Mesendoderm (in vitro differentiated cells): ENCODE data around the gene HOXA7.

Experiments
- DNase-seq: peaks from one replicate; pipeline ENCODE4 v3.0.0; 2013
- H2AK5ac ChIP-seq: 2 replicates; pipeline ENCODE4 v1.6.1; 2013; ENCODE audit warnings: low read length, inconsistent platforms
- H2BK120ac ChIP-seq: 2 replicates; pipeline ENCODE4 v1.6.1; 2013; ENCODE audit warnings: low read depth, mild to moderate bottlenecking, low read length, moderate library complexity, mixed read lengths
- H2BK15ac ChIP-seq: replicated peaks from 2 replicates; pipeline ENCODE4 v1.6.1; 2013; ENCODE audit warnings: low read depth, mild to moderate bottlenecking, moderate library complexity
- H2BK5ac ChIP-seq: 2 replicates; pipeline ENCODE4 v1.6.1; 2013; ENCODE audit warnings: low read length, inconsistent platforms
- H3K18ac ChIP-seq: 2 replicates; pipeline ENCODE4 v1.6.1; 2013; ENCODE audit warnings: mild to moderate bottlenecking, low read length, mixed read lengths
- H3K23ac ChIP-seq: one replicate; pipeline ENCODE4 v1.6.1; 2013; ENCODE audit warnings: low read length
- H3K27ac ChIP-seq: 2 replicates; pipeline ENCODE4 v1.5.1; 2013; ENCODE audit warnings: low read depth, mild to moderate bottlenecking, inconsistent platforms, low read length, moderate library complexity
- H3K27me3 ChIP-seq: 2 replicates; pipeline ENCODE4 v1.6.1; 2013; ENCODE audit warnings: low read length, control low read depth, mild to moderate bottlenecking, inconsistent platforms; ENCODE audit not compliant: insufficient read depth, poor library complexity
- H3K36me3 ChIP-seq: 2 replicates; pipeline ENCODE4 v1.6.1; 2013; ENCODE audit warnings: low read length, inconsistent platforms; ENCODE audit not compliant: control insufficient read depth, insufficient read depth
- H3K4ac ChIP-seq: one replicate; pipeline ENCODE4 v1.6.1; 2013; ENCODE audit warnings: low read depth, mild to moderate bottlenecking, low read length, moderate library complexity
- H3K4me1 ChIP-seq: 2 replicates; pipeline ENCODE4 v1.6.1; 2013; ENCODE audit warnings: low read depth, low read length, inconsistent platforms; ENCODE audit not compliant: control insufficient read depth
- H3K4me2 ChIP-seq: 2 replicates; pipeline ENCODE4 v1.6.1; 2013; ENCODE audit warnings: low read length
- H3K4me3 ChIP-seq: 2 replicates; pipeline ENCODE4 v1.5.1; 2013; ENCODE audit warnings: mild to moderate bottlenecking, low read length
- H3K56ac ChIP-seq: one replicate; pipeline ENCODE4 v1.6.1; 2013; ENCODE audit warnings: low read length
- H3K79me1 ChIP-seq: 2 replicates; pipeline ENCODE4 v1.6.1; 2013; ENCODE audit warnings: low read length, inconsistent platforms
- H3K79me2 ChIP-seq: 2 replicates; pipeline ENCODE4 v1.6.1; 2013; ENCODE audit warnings: mild to moderate bottlenecking, low read length; ENCODE audit not compliant: control insufficient read depth, insufficient read depth
- H3K9ac ChIP-seq: 2 replicates; pipeline ENCODE4 v1.6.1; 2013; ENCODE audit warnings: low read length, inconsistent platforms
- H4K5ac ChIP-seq: one replicate; pipeline ENCODE4 v1.6.1; 2013; ENCODE audit warnings: low read length
- H4K8ac ChIP-seq: one replicate; pipeline ENCODE4 v1.6.1; 2013; ENCODE audit warnings: low read depth, mild to moderate bottlenecking, control low read depth, low read length, moderate library complexity
- WGBS: extraction: QIAGEN DNeasy Blood & Tissue Kit; methylation state at CpG from one replicate; pipeline ENCODE4 v1.1.7; 2013; ENCODE audit warnings: low lambda C conversion rate, missing lambda C conversion rate; ENCODE audit not compliant: insufficient coverage; ENCODE audit errors: extremely low coverage; 5-methylcytosine and 5-hydroxymethylcytosine counted together

The HOXA7 gene

DNA sequence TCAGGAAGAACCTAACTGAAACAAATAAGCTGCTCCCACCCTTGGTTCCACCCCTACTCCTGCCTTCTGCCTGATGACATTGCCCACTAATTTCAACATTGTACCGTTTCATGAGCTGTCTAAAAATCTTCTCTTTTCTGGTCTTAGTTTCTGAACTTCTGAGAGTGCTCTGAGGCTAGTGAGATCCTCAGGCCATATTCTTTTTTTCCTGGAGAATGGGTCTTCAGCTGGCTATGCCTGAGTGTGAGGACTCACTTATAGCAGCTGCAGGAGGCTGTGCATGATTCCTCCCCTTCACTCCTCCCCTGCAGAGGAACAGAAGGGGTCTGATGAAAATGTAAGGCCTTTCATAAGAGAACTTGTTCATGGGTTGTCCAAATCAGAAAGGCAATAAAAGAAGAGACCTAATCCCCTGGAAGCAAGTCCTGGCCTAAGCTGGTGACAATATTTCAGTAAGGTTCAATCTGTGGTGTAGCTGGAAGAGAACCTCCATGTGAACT lies 37.0 kb downstream of the HOXA7 start:
- peaks cover 95% of the 10 kb centered on the region for H3K27me3 ChIP-seq
- no peak overlapping the region for H3K4me3 ChIP-seq
- no peak overlapping the region for H2BK15ac ChIP-seq
- no peak overlapping the region for H4K8ac ChIP-seq
- no peak overlapping the region for H2AK5ac ChIP-seq
- H3K36me3 ChIP-seq = no peaks in the 10 kb centered on the region
- H3K4me1 ChIP-seq = no peaks in the 10 kb centered on the region
- H2BK120ac ChIP-seq = no peak overlapping the region
- no peak overlapping the region for H4K5ac ChIP-seq
- no peak overlapping the region for H2BK5ac ChIP-seq
- H3K79me2 ChIP-seq = no peaks in the 10 kb centered on the region
- no peak overlapping the region for H3K4ac ChIP-seq
- no peak overlapping the region for H3K56ac ChIP-seq
- no peak overlapping the region for H3K4me2 ChIP-seq
- no peak overlapping the region for H3K23ac ChIP-seq
- H3K79me1 ChIP-seq = no peaks in the 10 kb centered on the region
- no peak for DNase-seq
- WGBS = no CpG with 5 or more reads among the region's 1 CpG
- H3K9ac ChIP-seq = no peak overlapping the region
- no peak overlapping the region for H3K18ac ChIP-seq
- no peak overlapping the region for H3K27ac ChIP-seq

DNA sequence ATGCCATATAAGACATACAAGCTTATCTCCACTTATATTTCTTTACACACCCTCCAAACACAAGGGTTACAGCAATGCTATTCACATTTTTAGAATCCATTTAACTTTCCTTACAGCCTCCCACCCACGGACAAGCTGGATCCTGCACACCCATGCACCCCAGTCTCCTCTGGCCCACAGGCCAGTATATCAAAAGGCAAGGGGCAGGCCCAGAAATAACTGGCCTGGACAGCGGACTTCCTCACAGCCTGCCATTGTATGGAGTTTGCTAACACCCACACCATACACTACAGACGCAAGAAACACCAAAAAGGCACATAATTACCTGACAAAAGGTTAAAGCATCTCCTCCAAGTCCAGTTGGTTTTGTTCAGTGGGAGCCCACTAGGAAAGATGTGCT lies 37.9 kb downstream of the HOXA7 start:
- no peak overlapping the region for H3K23ac ChIP-seq
- peaks cover 91% of the 10 kb centered on the region for H3K27me3 ChIP-seq
- H3K4ac ChIP-seq = no peak overlapping the region
- no peak overlapping the region for H3K4me3 ChIP-seq
- H2BK5ac ChIP-seq = no peak overlapping the region
- no peak overlapping the region for H3K27ac ChIP-seq
- no peak overlapping the region for H2BK15ac ChIP-seq
- H3K9ac ChIP-seq = no peak overlapping the region
- no peaks in the 10 kb centered on the region for H3K4me1 ChIP-seq
- H3K56ac ChIP-seq = no peak overlapping the region
- H2AK5ac ChIP-seq = no peak overlapping the region
- H4K5ac ChIP-seq = no peak overlapping the region
- DNase-seq = no peak
- no CpG with 5 or more reads among the region's 3 CpGs for WGBS
- no peaks in the 10 kb centered on the region for H3K79me1 ChIP-seq
- no peak overlapping the region for H4K8ac ChIP-seq
- H3K79me2 ChIP-seq = no peaks in the 10 kb centered on the region
- H2BK120ac ChIP-seq = no peak overlapping the region
- H3K18ac ChIP-seq = no peak overlapping the region
- H3K4me2 ChIP-seq = no peak overlapping the region
- no peaks in the 10 kb centered on the region for H3K36me3 ChIP-seq

DNA sequence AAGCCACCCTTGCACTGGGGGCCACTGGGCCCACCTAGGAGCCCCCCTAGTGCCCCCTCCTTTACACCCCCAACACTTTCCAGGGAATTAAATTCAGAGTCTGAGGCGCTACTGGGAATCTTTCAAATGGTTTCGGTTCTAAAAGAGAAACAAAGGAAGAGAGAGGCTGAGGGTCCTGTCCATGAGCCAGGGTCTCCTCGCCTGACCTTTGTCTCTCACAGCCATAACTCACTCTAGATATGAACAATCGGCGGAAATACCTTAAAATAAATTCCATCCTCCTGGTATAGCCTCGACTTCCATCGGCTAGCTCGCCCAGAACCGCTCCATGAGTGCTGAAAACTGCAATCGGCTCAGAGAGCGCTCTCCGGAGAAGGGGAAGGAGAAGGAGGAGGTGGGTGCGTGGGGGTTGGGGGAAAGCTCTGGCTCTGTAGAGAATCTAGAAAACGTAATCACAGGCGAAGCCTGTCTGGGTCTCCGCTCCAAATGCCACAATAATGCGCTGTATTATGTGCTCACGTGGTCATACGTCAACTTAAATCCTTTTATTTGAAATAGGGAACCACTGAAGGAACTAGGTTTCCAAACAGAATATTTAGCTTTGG lies 38.5 kb downstream of the HOXA7 start:
- Histone ChIP-seq H3K9ac (no peak overlapping the region), H2BK5ac (no peak overlapping the region), H3K4me2 (no peak overlapping the region), H3K56ac (no peak overlapping the region), H3K4me3 (no peak overlapping the region), H4K5ac (no peak overlapping the region), H3K23ac (no peak overlapping the region), H3K79me2 (no peaks in the 10 kb centered on the region), H2BK15ac (no peak overlapping the region), H3K4me1 (no peaks in the 10 kb centered on the region), H4K8ac (no peak overlapping the region), H3K27me3 (peaks cover 90% of the 10 kb centered on the region), H3K79me1 (no peaks in the 10 kb centered on the region), H3K18ac (no peak overlapping the region), H2AK5ac (no peak overlapping the region), H2BK120ac (no peak overlapping the region), H3K4ac (no peak overlapping the region), H3K36me3 (no peaks in the 10 kb centered on the region), H3K27ac (no peak overlapping the region)
- no CpG with 5 or more reads among the region's 19 CpGs for whole genome bisulfite sequencing
- no peak for DNase-seq

DNA sequence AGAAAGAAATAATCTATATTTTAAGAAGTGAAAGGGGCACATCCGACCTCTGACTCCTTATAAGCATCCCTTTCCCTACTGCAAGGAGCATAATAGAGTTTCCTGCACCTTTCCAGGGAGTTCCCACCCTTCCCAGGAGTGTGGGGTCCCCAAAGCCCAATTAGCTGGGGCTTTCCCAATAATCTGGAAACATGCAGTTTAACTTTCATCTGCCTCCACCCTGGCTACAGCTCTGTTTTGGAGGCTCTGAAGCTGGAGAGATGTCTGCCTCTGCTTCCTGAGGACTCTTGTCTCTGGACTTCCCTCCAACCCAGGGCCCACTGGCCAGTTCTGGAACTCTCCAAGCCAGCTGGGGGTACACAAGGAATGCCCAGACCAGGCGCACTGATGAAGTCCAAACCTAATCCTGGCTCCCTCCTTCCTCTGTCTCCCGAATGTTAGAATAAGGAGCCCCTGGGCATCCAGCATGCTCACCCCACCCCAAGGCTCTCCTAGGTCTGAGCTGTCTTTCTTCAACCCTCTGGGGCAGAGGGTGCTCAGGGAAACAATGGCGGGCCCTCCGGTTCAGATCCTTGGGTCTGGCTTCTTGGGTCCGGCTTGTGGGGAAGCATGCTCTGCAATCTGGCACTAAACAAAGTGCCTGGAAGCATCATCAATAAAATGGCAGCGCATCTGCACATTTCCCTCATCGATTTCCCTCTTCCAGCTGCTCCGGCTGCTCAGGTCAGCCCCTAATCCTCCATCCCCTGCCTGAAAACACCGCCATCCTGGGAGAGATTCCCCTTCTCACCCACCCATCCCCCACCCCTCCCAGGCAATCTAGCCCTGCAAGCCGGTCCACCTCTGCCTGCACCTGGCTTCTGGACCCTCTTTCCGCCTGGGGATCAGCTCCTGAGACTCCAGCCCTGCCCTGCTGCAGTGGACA lies 39.3 kb downstream of the HOXA7 start:
- H3K18ac ChIP-seq = no peak overlapping the region
- no peak overlapping the region for H2AK5ac ChIP-seq
- H3K4me1 ChIP-seq = no peaks in the 10 kb centered on the region
- no peak overlapping the region for H3K4ac ChIP-seq
- no peaks in the 10 kb centered on the region for H3K79me1 ChIP-seq
- no peak for DNase-seq
- no peak overlapping the region for H2BK120ac ChIP-seq
- H3K36me3 ChIP-seq = no peaks in the 10 kb centered on the region
- H2BK15ac ChIP-seq = no peak overlapping the region
- H3K27ac ChIP-seq = no peak overlapping the region
- no peak overlapping the region for H4K8ac ChIP-seq
- H3K9ac ChIP-seq = no peak overlapping the region
- H3K23ac ChIP-seq = no peak overlapping the region
- no CpG with 5 or more reads among the region's 12 CpGs for WGBS
- no peak overlapping the region for H4K5ac ChIP-seq
- no peak overlapping the region for H3K4me2 ChIP-seq
- H2BK5ac ChIP-seq = no peak overlapping the region
- no peaks in the 10 kb centered on the region for H3K79me2 ChIP-seq
- peaks cover 87% of the 10 kb centered on the region for H3K27me3 ChIP-seq
- no peak overlapping the region for H3K4me3 ChIP-seq
- H3K56ac ChIP-seq = no peak overlapping the region

- Histone ChIP-seq H3K79me1 (no peaks in the 10 kb centered on the region), H3K79me2 (no peaks in the 10 kb centered on the region), H2BK120ac (no peak overlapping the region), H3K4me2 (no peak overlapping the region), H2BK15ac (no peak overlapping the region), H2AK5ac (no peak overlapping the region), H3K9ac (no peak overlapping the region), H3K56ac (no peak overlapping the region), H3K4ac (no peak overlapping the region), H3K18ac (no peak overlapping the region), H4K5ac (no peak overlapping the region), H3K4me3 (no peak overlapping the region), H3K27me3 (peaks cover 86% of the 10 kb centered on the region), H3K23ac (no peak overlapping the region), H3K4me1 (no peaks in the 10 kb centered on the region), H3K27ac (no peak overlapping the region), H2BK5ac (no peak overlapping the region), H3K36me3 (no peaks in the 10 kb centered on the region), H4K8ac (no peak overlapping the region)
- no CpG with 5 or more reads among the region's 20 CpGs for WGBS
- DNase-seq = no peak
Observed at GRCh38 chr7:27116031-27116961, 40.2 kb downstream of the HOXA7 start.
